Measurements from ENCODE around the gene PSMD2. TPM values are rescaled to one million over a fixed set of nuclear protein-coding genes. Genes with fewer than 3 reads are reported as not detected.

Gene PSMD2
- 110 TPM for polyA plus RNA-seq (2012; ENCODE audit: missing spikeins)

- DNase-seq (ENCODE audit: insufficient read length) (peak; percentile 95), FAIRE-seq (peak; percentile 88)
- TF ChIP-seq POLR2AphosphoS5 (IDR thresholded peaks at IDR 0.05; ENCODE audit: low read depth, low read length) (peak; percentile 80), TAF1 (IDR thresholded peaks at IDR 0.05; ENCODE audit: borderline replicate concordance, low read depth, low read length) (peak; percentile 27; the same call in 1 of the 2 replicates), POLR2A (IDR thresholded peaks at IDR 0.05; ENCODE audit: low read depth, low read length) (peak; percentile 82; the same call in 1 of the 2 replicates)
Measured at GRCh38 chr3:184298759-184299487, at the start of gene PSMD2. PSMD2 (plus strand) TSS chr3:184299241; CDS start chr3:184299267, 26 bp downstream.

GRCh38 chr3:184249412-184250166, 49.5 kb upstream of the PSMD2 start, which contains the start of gene EEF1AKMT4:
EEF1AKMT4 (plus strand) TSS chr3:184249672; CDS start chr3:184249695, 23 bp downstream.
- DNase-seq (ENCODE audit: insufficient read length) (peak; percentile 93), FAIRE-seq (peak; percentile 88)
- no peak for TF ChIP-seq TAF1 (IDR thresholded peaks at IDR 0.05; ENCODE audit: borderline replicate concordance, low read depth, low read length)
- TF ChIP-seq POLR2AphosphoS5 (IDR thresholded peaks at IDR 0.05; ENCODE audit: low read depth, low read length), result no peak
- peak; percentile 29; the same call in 1 of the 2 replicates for TF ChIP-seq POLR2A (IDR thresholded peaks at IDR 0.05; ENCODE audit: low read depth, low read length)

- peak; percentile 80 for FAIRE-seq
Measured at GRCh38 chr3:184250167-184250828, 48.7 kb upstream of the PSMD2 start.

GRCh38 chr3:184255291-184256039, 43.6 kb upstream of the PSMD2 start:
- no peak for TF ChIP-seq POLR2AphosphoS5 (IDR thresholded peaks at IDR 0.05; ENCODE audit: low read depth, low read length)
- no peak for TF ChIP-seq TAF1 (IDR thresholded peaks at IDR 0.05; ENCODE audit: borderline replicate concordance, low read depth, low read length)
- no peak for TF ChIP-seq POLR2A (IDR thresholded peaks at IDR 0.05; ENCODE audit: low read depth, low read length)
- FAIRE-seq, result no peak
- DNase-seq (ENCODE audit: insufficient read length), result no peak

More at GRCh38 chr3:184250167-184250828, 48.7 kb upstream of the PSMD2 start:
- DNase-seq (ENCODE audit: insufficient read length), result peak; percentile 80
- TF ChIP-seq POLR2A (IDR thresholded peaks at IDR 0.05; ENCODE audit: low read depth, low read length) (no peak), POLR2AphosphoS5 (IDR thresholded peaks at IDR 0.05; ENCODE audit: low read depth, low read length) (no peak), TAF1 (IDR thresholded peaks at IDR 0.05; ENCODE audit: borderline replicate concordance, low read depth, low read length) (no peak)

GRCh38 chr3:184257083-184257915, 41.7 kb upstream of the PSMD2 start:
- TF ChIP-seq TAF1 (IDR thresholded peaks at IDR 0.05; ENCODE audit: borderline replicate concordance, low read depth, low read length) (no peak), POLR2A (IDR thresholded peaks at IDR 0.05; ENCODE audit: low read depth, low read length) (no peak), POLR2AphosphoS5 (IDR thresholded peaks at IDR 0.05; ENCODE audit: low read depth, low read length) (no peak)
- FAIRE-seq, result no peak
- no peak for DNase-seq (ENCODE audit: insufficient read length)

GRCh38 chr3:184258926-184259325, 40.1 kb upstream of the PSMD2 start:
- DNase-seq (ENCODE audit: insufficient read length), result no peak
- TF ChIP-seq TAF1 (IDR thresholded peaks at IDR 0.05; ENCODE audit: borderline replicate concordance, low read depth, low read length) (no peak), POLR2AphosphoS5 (IDR thresholded peaks at IDR 0.05; ENCODE audit: low read depth, low read length) (no peak), POLR2A (IDR thresholded peaks at IDR 0.05; ENCODE audit: low read depth, low read length) (no peak)
- no peak for FAIRE-seq

GRCh38 chr3:184259396-184259877, 39.6 kb upstream of the PSMD2 start:
- TF ChIP-seq POLR2A (IDR thresholded peaks at IDR 0.05; ENCODE audit: low read depth, low read length) (no peak), POLR2AphosphoS5 (IDR thresholded peaks at IDR 0.05; ENCODE audit: low read depth, low read length) (no peak), TAF1 (IDR thresholded peaks at IDR 0.05; ENCODE audit: borderline replicate concordance, low read depth, low read length) (no peak)
- no peak for DNase-seq (ENCODE audit: insufficient read length)
- no peak for FAIRE-seq

GRCh38 chr3:184259878-184260723, 38.9 kb upstream of the PSMD2 start:
- peak; percentile 58 for DNase-seq (ENCODE audit: insufficient read length)
- no peak for TF ChIP-seq TAF1 (IDR thresholded peaks at IDR 0.05; ENCODE audit: borderline replicate concordance, low read depth, low read length)
- TF ChIP-seq POLR2AphosphoS5 (IDR thresholded peaks at IDR 0.05; ENCODE audit: low read depth, low read length), result no peak
- TF ChIP-seq POLR2A (IDR thresholded peaks at IDR 0.05; ENCODE audit: low read depth, low read length), result no peak
- no peak for FAIRE-seq

- DNase-seq (ENCODE audit: insufficient read length) (no peak), FAIRE-seq (no peak)
- TF ChIP-seq TAF1 (IDR thresholded peaks at IDR 0.05; ENCODE audit: borderline replicate concordance, low read depth, low read length), result no peak
- TF ChIP-seq POLR2A (IDR thresholded peaks at IDR 0.05; ENCODE audit: low read depth, low read length), result no peak
- TF ChIP-seq POLR2AphosphoS5 (IDR thresholded peaks at IDR 0.05; ENCODE audit: low read depth, low read length), result no peak
Measured at GRCh38 chr3:184260724-184261269, 38.2 kb upstream of the PSMD2 start.

All from GM12892 (cell line).